Endothelial cell of umbilical vein (primary cell): ENCODE measurements around the gene TRABD. TPM values are rescaled to one million over a fixed set of nuclear protein-coding genes. Genes with fewer than 3 reads are reported as not detected.

ENCODE experiments used
- BruUV-seq: library from RNA; stranded (reverse); fragments of 400-500 nt; replicated peaks from 2 replicates; lab custom pipeline; 2021; lab: Mats Ljungman, UMichigan
- CTCF ChIA-PET: fragments of 300-600, 350-600 bp; sonication (Branson Sonifier 250); formaldehyde crosslinking; loops from one replicate; lab custom pipeline; 2021; ENCODE audit warnings: antibody characterized with exemption, inconsistent platforms; lab: Charles Lee
- POLR2A ChIA-PET: fragments of 300-600, 350-600 bp; sonication (Branson Sonifier 250); formaldehyde crosslinking; loops from one replicate; lab custom pipeline; 2021; ENCODE audit warnings: antibody characterized with exemption, inconsistent platforms; lab: Charles Lee
- DNase-seq: peaks from one replicate; pipeline ENCODE4 v3.0.0-alpha.2; 2011; ENCODE audit warnings: low read depth, low spot score
- FAIRE-seq: peaks from 2 replicates; lab custom pipeline; 2011; peaks lifted over from hg19 to GRCh38; lab: Jason Lieb, UNC
- H2AFZ ChIP-seq: 2 replicates; pipeline ENCODE4 v1.6.0; 2012; ENCODE audit warnings: low read depth, low read length, control low read depth, inconsistent platforms
- H3K27ac ChIP-seq: 2 replicates; pipeline ENCODE4 v1.5.1; 2011; ENCODE audit warnings: low read depth, mild to moderate bottlenecking, control low read depth, low read length, moderate library complexity; ENCODE audit not compliant: insufficient read depth
- H3K27me3 ChIP-seq, 2 experiments: 2 replicates each; pipeline versions ENCODE4 v1.6.0 to v1.6.1; 2011; ENCODE audit warnings: low read length in 2 of 2, mixed read lengths in 1 of 2; ENCODE audit not compliant: control insufficient read depth in 2 of 2, insufficient read depth in 2 of 2
- H3K36me3 ChIP-seq, 2 experiments: 2 replicates in 1 of 2; 3 replicates in 1 of 2; pipeline ENCODE4 v1.5.1; 2011; ENCODE audit warnings: low read length in 2 of 2, mild to moderate bottlenecking in 1 of 2, moderate library complexity in 1 of 2; ENCODE audit not compliant: control insufficient read depth in 2 of 2, insufficient read depth in 2 of 2; ENCODE audit errors: extremely low read depth in 1 of 2
- H3K4me1 ChIP-seq: 3 replicates; pipeline ENCODE4 v1.5.1; 2011; ENCODE audit warnings: mild to moderate bottlenecking, low read length; ENCODE audit not compliant: control insufficient read depth, insufficient read depth; ENCODE audit errors: extremely low read depth
- H3K4me2 ChIP-seq: 2 replicates; pipeline ENCODE4 v1.6.1; 2011; ENCODE audit warnings: low read length, control low read depth, mixed read lengths; ENCODE audit not compliant: insufficient read depth
- H3K4me3 ChIP-seq, 3 experiments: fragments of 200-600 bp in 1 of 3; sonication (generic), shearing (Covaris generic) in 1 of 3; replicated peaks in 1 of 3; 2 replicates each; pipeline ENCODE4 v1.5.1; 2011 to 2016; ENCODE audit warnings: control low read depth in 3 of 3, low read length in 3 of 3, mild to moderate bottlenecking in 2 of 3, inconsistent platforms in 1 of 3, low read depth in 1 of 3, moderate library complexity in 1 of 3; ENCODE audit not compliant: insufficient read depth in 1 of 3
- H3K79me2 ChIP-seq: 2 replicates; pipeline ENCODE4 v1.6.0; 2012; ENCODE audit warnings: low read length, inconsistent platforms; ENCODE audit not compliant: control insufficient read depth, insufficient read depth
- H3K9ac ChIP-seq: replicated peaks from 2 replicates; pipeline ENCODE3; 2011; ENCODE audit warnings: low read length, control low read depth; ENCODE audit not compliant: insufficient read depth; ENCODE audit errors: extremely low read depth
- H3K9me1 ChIP-seq: replicated peaks from 3 replicates; pipeline ENCODE4 v1.6.0; 2011; ENCODE audit warnings: mild to moderate bottlenecking, low read length; ENCODE audit not compliant: control insufficient read depth, insufficient read depth; ENCODE audit errors: extremely low read depth
- H3K9me3 ChIP-seq: replicated peaks from 2 replicates; pipeline ENCODE4 v1.5.1; 2012; ENCODE audit warnings: low read length, inconsistent platforms; ENCODE audit not compliant: control insufficient read depth, insufficient read depth
- H4K20me1 ChIP-seq: replicated peaks from 2 replicates; pipeline ENCODE3; 2011; ENCODE audit warnings: mild to moderate bottlenecking, low read length; ENCODE audit not compliant: control insufficient read depth, insufficient read depth; ENCODE audit errors: extremely low read depth
- CTCF ChIP-seq, 2 donors: IDR thresholded peaks; 1 replicate in 1 of 2; 2 replicates in 1 of 2; pipeline ENCODE4 v1.5.1; 2011; ENCODE audit warnings: low read length in 2 of 2, mild to moderate bottlenecking in 2 of 2, moderate library complexity in 2 of 2, control low read depth in 1 of 2, inconsistent platforms in 1 of 2, low read depth in 1 of 2; ENCODE audit not compliant: insufficient read depth in 1 of 2; ENCODE audit errors: extremely low read depth in 1 of 2
- EZH2 ChIP-seq: IDR thresholded peaks from 2 replicates; pipeline ENCODE4 v1.6.1; 2012; ENCODE audit warnings: borderline replicate concordance, low read depth, mild to moderate bottlenecking, moderate library complexity, low read length, inconsistent platforms; ENCODE audit not compliant: severe bottlenecking
- FOS ChIP-seq: IDR thresholded peaks from 2 replicates; pipeline ENCODE4 v1.6.1; 2011; ENCODE audit warnings: mild to moderate bottlenecking, low read length, moderate library complexity, borderline replicate concordance; ENCODE audit not compliant: insufficient read depth
- GATA2 ChIP-seq: IDR thresholded peaks from 2 replicates; pipeline ENCODE4 v1.7.0; 2011; ENCODE audit warnings: low read depth, mild to moderate bottlenecking, moderate library complexity, mixed read lengths, low read length; ENCODE audit not compliant: insufficient read length, insufficient read depth
- JUN ChIP-seq: IDR thresholded peaks from 2 replicates; pipeline ENCODE4 v1.6.1; 2011; ENCODE audit warnings: borderline replicate concordance, low read depth; ENCODE audit not compliant: insufficient read length, insufficient read depth
- MAX ChIP-seq: IDR thresholded peaks from 2 replicates; pipeline ENCODE4 v1.6.1; 2011; ENCODE audit not compliant: insufficient read depth, insufficient read length
- MYC ChIP-seq: IDR thresholded peaks from one replicate; pipeline ENCODE4 v1.6.1; 2011; ENCODE audit warnings: mild to moderate bottlenecking, low read depth, low read length
- POLR2A ChIP-seq: IDR thresholded peaks from 2 replicates; pipeline ENCODE4 v1.6.1; 2012; ENCODE audit warnings: low read depth, mild to moderate bottlenecking, control low read depth, low read length
- POLR2AphosphoS5 ChIP-seq: IDR thresholded peaks from 2 replicates; pipeline ENCODE4 v1.6.1; 2012; ENCODE audit warnings: low read depth, mild to moderate bottlenecking, control low read depth, low read length, moderate library complexity; ENCODE audit not compliant: insufficient read depth
- dilution Hi-C: fragments of 300-500 bp; cut with MboI; formaldehyde crosslinking; loops from one replicate; pipeline ENCODE4 v1.15.0; 2019; ENCODE audit warnings: low sequenced_read_pairs; ENCODE audit not compliant: extremely low pct_ligation_motif_present
- intact Hi-C: fragments of 100-400 bp; cut with micrococcal nuclease; formaldehyde crosslinking; loops from one replicate; pipeline ENCODE4 v1.10.0; 2022
- polyA plus RNA-seq, 4 experiments: library from polyadenylated mRNA; depleted of rRNA in 3 of 4; stranded (reverse) in 3 of 4; unstranded in 1 of 4; fragments of >200 nt; gene quantifications; 2 replicates each; pipeline versions ENCODE4 v1.2.1 to v1.2.3, GENCODE V29; 2011 to 2012; ENCODE audit warnings: missing spikeins in 1 of 4
- total RNA-seq: library from RNA; stranded (reverse); gene quantifications from 2 replicates; pipeline ENCODE4 v1.2.3, GENCODE V29; 2021

TRABD gene
- total and polyA plus RNA-seq, 2 donors (not counting 3 experiments of a cell fraction or from before 2014, with no cell fraction given): 46.8 to 48.4 TPM

GRCh38 chr22:50169774-50170341 is 15.9 kb upstream of the TRABD start:
- Histone ChIP-seq H2AFZ (no peak overlapping the region), H3K4me2 (no peak overlapping the region), H3K9ac (peak overlapping the region; percentile 16), H3K4me3 (peak overlapping the region in 1 of 3 experiments; percentile 42), H3K27ac (no peak overlapping the region), H3K36me3 (peaks cover 0 to 2% of the 10 kb centered on the region in 2 experiments), H4K20me1 (no peaks in the 10 kb centered on the region), H3K9me3 (no peaks in the 10 kb centered on the region), H3K27me3 (no peaks in the 10 kb centered on the region), H3K79me2 (no peaks in the 10 kb centered on the region), H3K9me1 (no peaks in the 10 kb centered on the region), H3K4me1 (peaks cover 4% of the 10 kb centered on the region)
- dilution Hi-C loops (no loop called here), intact Hi-C loops (no loop called here)
- ChIA-PET CTCF (no interaction called here), POLR2A (no interaction called here)
- no TSS peak for BruUV-seq
- no peak for FAIRE-seq
- TF ChIP-seq JUN: no peak
- no peak for TF ChIP-seq EZH2
- TF ChIP-seq POLR2A: no peak
- no peak for TF ChIP-seq MYC
- TF ChIP-seq POLR2AphosphoS5: no peak
- no peak for TF ChIP-seq CTCF (IDR thresholded peaks at IDR 0.05; ENCODE audit: extremely low read depth in 1 of 2, insufficient read depth in 1 of 2, low read depth in 1 of 2, low read length in 2 of 2)
- TF ChIP-seq MAX: no peak
- TF ChIP-seq FOS: no peak
- no peak for TF ChIP-seq GATA2
- DNase-seq: no peak
